ENCODE results near the gene CBFA2T2. TPM values are rescaled to one million over a fixed set of nuclear protein-coding genes. Genes with fewer than 3 reads are reported as not detected.
A peak's percentile ranks its signal among the peaks of the same experiment; 100 is the strongest.

CBFA2T2 gene
- polyA plus RNA-seq, 3 donors = 1.7 to 9.7 (median 4.9) TPM

GRCh38 chr20:33537608-33538007 is 47.7 kb downstream of the CBFA2T2 start:
- TF ChIP-seq CTCF (IDR thresholded peaks at IDR 0.05) = no peak

GRCh38 chr20:33539129-33539528 is 49.2 kb downstream of the CBFA2T2 start:
- no peaks in the 10 kb centered on the region for H3K27me3 ChIP-seq (ENCODE audit: control insufficient read depth in 2 of 2, insufficient read depth in 2 of 2, low read length in 2 of 2)
- H3K36me3 ChIP-seq (replicated peaks in 1 of 2; ENCODE audit: control insufficient read depth in 1 of 2, insufficient read depth in 2 of 2, low read length in 2 of 2) = no peaks in the 10 kb centered on the region
- no peak overlapping the region for H3K4me3 ChIP-seq (replicated peaks in 1 of 3; ENCODE audit: low read depth in 2 of 3, low read length in 3 of 3)
- H3K9ac ChIP-seq (ENCODE audit: insufficient read depth, low read length, poor library complexity, severe bottlenecking) = no peak overlapping the region
- H3K27me3 Mint-ChIP-seq (ENCODE audit: low read depth in 3 of 3) = no peaks in the 10 kb centered on the region
- H3K4me3 Mint-ChIP-seq = no peak overlapping the region
- H3K36me3 Mint-ChIP-seq = peaks cover 8 to 11% of the 10 kb centered on the region in 2 donors
- TF ChIP-seq CTCF (IDR thresholded peaks at IDR 0.05) = no peak
- no peaks in the 10 kb centered on the region for H3K9me3 ChIP-seq (replicated peaks in 1 of 2; ENCODE audit: control insufficient read depth in 1 of 2, insufficient read depth in 1 of 2, low read length in 2 of 2)
- H3K27ac Mint-ChIP-seq = no peak overlapping the region
- intact Hi-C loops (cut with micrococcal nuclease) = no loop called here
- no CpG with 5 or more reads among the region's 1 CpG for WGBS (ENCODE audit: insufficient coverage)
- peaks cover 6% of the 10 kb centered on the region for H4K20me1 ChIP-seq (ENCODE audit: insufficient read depth, low read length)
- DNase-seq = no peak
- H3K4me1 ChIP-seq (ENCODE audit: control insufficient read depth in 1 of 2, insufficient read depth in 2 of 2, low read length in 2 of 2) = no peaks in the 10 kb centered on the region
- H3K4me1 Mint-ChIP-seq = peaks cover 3% of the 10 kb centered on the region
- no peak overlapping the region for H3K27ac ChIP-seq (ENCODE audit: low read depth in 1 of 2, low read length in 2 of 2)
- no peak overlapping the region for H3K4me2 ChIP-seq (replicated peaks; ENCODE audit: extremely low read depth, low read length, poor library complexity, severe bottlenecking)
- H3K79me2 ChIP-seq (ENCODE audit: insufficient read depth, low read length) = no peaks in the 10 kb centered on the region
- H2AFZ ChIP-seq (ENCODE audit: insufficient read depth, low read depth, low read length, poor library complexity, severe bottlenecking) = no peak overlapping the region
- peaks cover 5 to 10% (median 7%) of the 10 kb centered on the region in 7 donors for H3K9me3 Mint-ChIP-seq

More at GRCh38 chr20:33537608-33538007, 47.7 kb downstream of the CBFA2T2 start:
- H3K4me3 Mint-ChIP-seq = no peak overlapping the region
- no peaks in the 10 kb centered on the region for H3K4me1 ChIP-seq (ENCODE audit: control insufficient read depth in 1 of 2, insufficient read depth in 2 of 2, low read length in 2 of 2)
- H3K27me3 ChIP-seq (ENCODE audit: control insufficient read depth in 2 of 2, insufficient read depth in 2 of 2, low read length in 2 of 2) = no peaks in the 10 kb centered on the region
- H3K4me1 Mint-ChIP-seq = peaks cover 3% of the 10 kb centered on the region
- H3K9me3 ChIP-seq (replicated peaks in 1 of 2; ENCODE audit: control insufficient read depth in 1 of 2, insufficient read depth in 1 of 2, low read length in 2 of 2) = no peaks in the 10 kb centered on the region
- WGBS (ENCODE audit: insufficient coverage) = no CpG with 5 or more reads among the region's 2 CpGs
- no peak overlapping the region for H2AFZ ChIP-seq (ENCODE audit: insufficient read depth, low read depth, low read length, poor library complexity, severe bottlenecking)
- DNase-seq = no peak
- no peak overlapping the region for H3K4me2 ChIP-seq (replicated peaks; ENCODE audit: extremely low read depth, low read length, poor library complexity, severe bottlenecking)
- intact Hi-C loops (cut with micrococcal nuclease) = no loop called here
- H3K9ac ChIP-seq (ENCODE audit: insufficient read depth, low read length, poor library complexity, severe bottlenecking) = no peak overlapping the region
- H3K27ac Mint-ChIP-seq = peak overlapping the region in 1 of 7 donors; percentile 24
- peaks cover 5 to 9% (median 7%) of the 10 kb centered on the region in 7 donors for H3K9me3 Mint-ChIP-seq
- H3K79me2 ChIP-seq (ENCODE audit: insufficient read depth, low read length) = no peaks in the 10 kb centered on the region
- H4K20me1 ChIP-seq (ENCODE audit: insufficient read depth, low read length) = peaks cover 14% of the 10 kb centered on the region
- H3K36me3 ChIP-seq (replicated peaks in 1 of 2; ENCODE audit: control insufficient read depth in 1 of 2, insufficient read depth in 2 of 2, low read length in 2 of 2) = no peaks in the 10 kb centered on the region
- H3K36me3 Mint-ChIP-seq = peaks cover 8 to 9% of the 10 kb centered on the region in 2 donors
- no peaks in the 10 kb centered on the region for H3K27me3 Mint-ChIP-seq (ENCODE audit: low read depth in 3 of 3)
- no peak overlapping the region for H3K4me3 ChIP-seq (replicated peaks in 1 of 3; ENCODE audit: low read depth in 2 of 3, low read length in 3 of 3)
- no peak overlapping the region for H3K27ac ChIP-seq (ENCODE audit: low read depth in 1 of 2, low read length in 2 of 2)

All from CD14-positive monocyte (primary cell).